Chondrocyte (in vitro differentiated cells): ENCODE results near the gene SLC28A1. TPM values are rescaled to one million over a fixed set of nuclear protein-coding genes. Genes with fewer than 3 reads are reported as not detected.

ENCODE experiments used
- DNase-seq: peaks from one replicate; pipeline ENCODE4 v3.0.0; 2021; ENCODE audit warnings: mixed read lengths, low spot score
- H3K27ac Mint-ChIP-seq: one replicate; pipeline ENCODE4 v1.8.0; 2021; ENCODE audit warnings: mild to moderate bottlenecking, moderate library complexity, mixed read lengths; ENCODE audit not compliant: unreplicated experiment
- H3K27me3 Mint-ChIP-seq: 2 replicates; pipeline ENCODE4 v1.8.0; 2021; ENCODE audit warnings: low read depth, mixed read lengths
- H3K36me3 Mint-ChIP-seq: 2 replicates; pipeline ENCODE4 v1.8.0; 2021; ENCODE audit warnings: low read depth, mixed read lengths
- H3K4me1 Mint-ChIP-seq: 2 replicates; pipeline ENCODE4 v1.8.0; 2021; ENCODE audit warnings: low read depth, mild to moderate bottlenecking, mixed read lengths
- H3K4me3 Mint-ChIP-seq: one replicate; pipeline ENCODE4 v1.8.0; 2021; ENCODE audit warnings: mild to moderate bottlenecking, moderate library complexity, mixed read lengths; ENCODE audit not compliant: unreplicated experiment
- H3K9me3 Mint-ChIP-seq: 2 replicates; pipeline ENCODE4 v1.8.0; 2021; ENCODE audit warnings: low read depth, mixed read lengths
- CTCF ChIP-seq: fragments of 200-600 bp; sonication (generic); IDR thresholded peaks from 2 replicates; pipeline ENCODE4 v1.5.0; 2021; ENCODE audit warnings: antibody characterized with exemption, mild to moderate bottlenecking, moderate library complexity
- total RNA-seq: library from RNA; stranded (reverse); gene quantifications from 3 replicates; pipeline ENCODE4 v1.2.1, GENCODE V29; 2021

SLC28A1 gene
- total RNA-seq, 1 donor from 2014 or later: not detected

GRCh38 chr15:84893607-84894006, 9.1 kb downstream of the SLC28A1 start:
- Mint-ChIP-seq H3K36me3 (no peaks in the 10 kb centered on the region), H3K9me3 (peaks cover 2% of the 10 kb centered on the region), H3K27me3 (peaks cover 7% of the 10 kb centered on the region), H3K4me1 (no peaks in the 10 kb centered on the region), H3K27ac (no peak overlapping the region), H3K4me3 (no peak overlapping the region)
- no peak for TF ChIP-seq CTCF
- DNase-seq: no peak

GRCh38 chr15:84894736-84895425, 10.4 kb downstream of the SLC28A1 start:
- Mint-ChIP-seq H3K36me3 (peaks cover 3% of the 10 kb centered on the region), H3K4me1 (no peaks in the 10 kb centered on the region), H3K27me3 (peaks cover 9% of the 10 kb centered on the region), H3K27ac (no peak overlapping the region), H3K9me3 (peaks cover 10% of the 10 kb centered on the region), H3K4me3 (no peak overlapping the region)
- no peak for TF ChIP-seq CTCF
- no peak for DNase-seq

- Mint-ChIP-seq H3K9me3 (peaks cover 10% of the 10 kb centered on the region), H3K36me3 (peaks cover 3% of the 10 kb centered on the region), H3K27ac (no peak overlapping the region), H3K4me3 (no peak overlapping the region), H3K4me1 (no peaks in the 10 kb centered on the region), H3K27me3 (peaks cover 2% of the 10 kb centered on the region)
- no peak for DNase-seq
- TF ChIP-seq CTCF: no peak
These were observed 14.3 kb downstream of the SLC28A1 start for GRCh38 chr15:84898761-84899160.

- Mint-ChIP-seq H3K4me3 (no peak overlapping the region), H3K27me3 (peaks cover 2% of the 10 kb centered on the region)
These were observed 15.3 kb downstream of the SLC28A1 start for GRCh38 chr15:84899750-84900149.

GRCh38 chr15:84901540-84901939, 17.1 kb downstream of the SLC28A1 start:
- DNase-seq: no peak
- H3K27ac Mint-ChIP-seq: no peak overlapping the region
- no peak overlapping the region for H3K4me3 Mint-ChIP-seq
- peaks cover 3% of the 10 kb centered on the region for H3K36me3 Mint-ChIP-seq
- TF ChIP-seq CTCF: no peak
- peaks cover 10% of the 10 kb centered on the region for H3K9me3 Mint-ChIP-seq
- peaks cover 2% of the 10 kb centered on the region for H3K27me3 Mint-ChIP-seq
- peaks cover 18% of the 10 kb centered on the region for H3K4me1 Mint-ChIP-seq

More at GRCh38 chr15:84899750-84900149, 15.3 kb downstream of the SLC28A1 start:
- Mint-ChIP-seq H3K4me1 (peaks cover 9% of the 10 kb centered on the region), H3K9me3 (peaks cover 10% of the 10 kb centered on the region), H3K36me3 (peaks cover 3% of the 10 kb centered on the region), H3K27ac (no peak overlapping the region)
- DNase-seq: no peak
- no peak for TF ChIP-seq CTCF
